ENCODE data around the gene GLRX2.

Gene GLRX2

DNA sequence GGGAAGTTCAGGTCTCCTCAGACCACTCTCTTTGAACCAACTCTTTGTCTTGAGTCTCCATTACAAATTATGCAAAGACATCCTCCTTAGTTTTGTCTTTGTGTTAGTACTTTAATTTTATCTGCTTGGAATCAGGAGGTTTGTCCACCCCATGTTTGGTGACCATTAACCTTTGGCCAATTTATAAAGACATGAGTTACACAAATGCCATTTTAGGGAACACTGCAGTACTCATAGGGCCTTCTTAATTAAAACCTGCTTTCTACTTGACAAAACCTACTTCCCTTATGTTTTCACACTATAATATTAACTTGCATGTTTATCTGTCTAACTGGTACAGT is 8.7 kb upstream of the GLRX2 start:
- H3K4me1 ChIP-seq = no peaks in the 10 kb centered on the region
- TF ChIP-seq, protein P1, sequence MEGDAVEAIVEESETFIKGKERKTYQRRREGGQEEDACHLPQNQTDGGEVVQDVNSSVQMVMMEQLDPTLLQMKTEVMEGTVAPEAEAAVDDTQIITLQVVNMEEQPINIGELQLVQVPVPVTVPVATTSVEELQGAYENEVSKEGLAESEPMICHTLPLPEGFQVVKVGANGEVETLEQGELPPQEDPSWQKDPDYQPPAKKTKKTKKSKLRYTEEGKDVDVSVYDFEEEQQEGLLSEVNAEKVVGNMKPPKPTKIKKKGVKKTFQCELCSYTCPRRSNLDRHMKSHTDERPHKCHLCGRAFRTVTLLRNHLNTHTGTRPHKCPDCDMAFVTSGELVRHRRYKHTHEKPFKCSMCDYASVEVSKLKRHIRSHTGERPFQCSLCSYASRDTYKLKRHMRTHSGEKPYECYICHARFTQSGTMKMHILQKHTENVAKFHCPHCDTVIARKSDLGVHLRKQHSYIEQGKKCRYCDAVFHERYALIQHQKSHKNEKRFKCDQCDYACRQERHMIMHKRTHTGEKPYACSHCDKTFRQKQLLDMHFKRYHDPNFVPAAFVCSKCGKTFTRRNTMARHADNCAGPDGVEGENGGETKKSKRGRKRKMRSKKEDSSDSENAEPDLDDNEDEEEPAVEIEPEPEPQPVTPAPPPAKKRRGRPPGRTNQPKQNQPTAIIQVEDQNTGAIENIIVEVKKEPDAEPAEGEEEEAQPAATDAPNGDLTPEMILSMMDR (IDR thresholded peaks at IDR 0.05; ENCODE audit: low read depth, low read length) = no peak
- no peak overlapping the region for H3K4me3 ChIP-seq (ENCODE audit: low read depth, low read length)
- no peaks in the 10 kb centered on the region for H3K36me3 ChIP-seq
- DNase-seq = no peak
- H3K27me3 ChIP-seq = no peaks in the 10 kb centered on the region
- H3K9me3 ChIP-seq = no peaks in the 10 kb centered on the region

DNA sequence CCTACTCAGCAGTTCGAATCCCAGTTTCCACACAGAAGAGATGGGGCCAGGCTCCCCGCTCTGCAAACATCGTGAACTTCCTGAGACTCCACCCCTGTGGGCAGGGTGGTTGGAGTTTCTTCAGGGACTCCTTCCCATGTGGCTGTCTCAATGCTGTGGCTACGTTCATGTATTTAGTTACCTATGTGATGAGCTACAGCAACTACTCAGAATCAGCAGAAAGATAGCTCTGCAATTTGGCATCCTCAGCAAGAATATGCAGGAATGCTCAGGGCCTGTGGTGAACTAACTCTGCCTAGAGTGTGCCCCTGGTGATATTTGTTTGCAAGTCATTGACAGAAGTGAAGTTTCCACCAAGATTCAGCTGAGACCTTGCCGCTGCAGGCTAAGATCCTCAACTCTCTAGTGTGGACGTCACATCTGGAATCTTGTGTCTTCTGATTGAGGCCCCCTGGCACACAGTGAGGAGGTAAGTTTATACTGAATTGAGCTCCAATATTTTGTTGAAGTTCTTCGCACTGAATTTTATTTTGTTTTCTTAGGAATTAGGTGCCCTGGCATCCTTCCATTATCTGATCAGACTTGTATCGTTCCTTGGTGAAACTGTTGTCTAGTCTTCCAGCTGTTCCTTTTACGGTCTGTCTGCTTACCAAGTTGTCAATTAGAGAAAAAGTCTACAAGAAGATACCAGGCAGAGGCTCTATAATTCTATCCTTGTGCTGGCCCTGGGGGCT is 8.2 kb upstream of the GLRX2 start:
- no peaks in the 10 kb centered on the region for H3K27me3 ChIP-seq
- no peaks in the 10 kb centered on the region for H3K36me3 ChIP-seq
- H3K4me1 ChIP-seq = no peaks in the 10 kb centered on the region
- no peak overlapping the region for H3K4me3 ChIP-seq (ENCODE audit: low read depth, low read length)
- no peaks in the 10 kb centered on the region for H3K9me3 ChIP-seq
- DNase-seq = no peak
- TF ChIP-seq, protein P1 (IDR thresholded peaks at IDR 0.05; ENCODE audit: low read depth, low read length) = no peak

DNA sequence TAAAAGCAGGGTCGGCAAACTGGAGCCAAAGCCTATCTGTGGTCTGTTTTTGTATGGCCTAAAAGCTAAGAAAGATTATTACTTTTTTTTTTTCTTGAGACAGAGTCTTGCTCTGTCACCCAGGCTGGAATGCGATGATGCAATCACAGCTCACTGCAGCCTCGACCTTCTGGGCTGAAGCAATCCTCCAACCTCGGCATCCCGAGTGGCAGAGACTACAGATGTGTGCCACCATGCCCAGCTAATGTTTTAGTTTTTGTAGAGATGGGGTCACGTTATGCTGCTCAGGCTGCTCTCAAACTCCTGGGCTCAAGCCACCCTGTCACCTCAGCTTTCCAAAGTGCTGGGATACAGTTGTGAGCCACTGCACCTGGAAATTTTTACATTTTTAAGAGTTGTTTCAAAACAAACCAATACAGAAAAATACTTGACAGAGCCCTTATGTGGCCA is 6.5 kb upstream of the GLRX2 start:
- Histone ChIP-seq H3K27me3 (no peaks in the 10 kb centered on the region), H3K36me3 (no peaks in the 10 kb centered on the region), H3K9me3 (no peaks in the 10 kb centered on the region), H3K4me1 (no peaks in the 10 kb centered on the region), H3K4me3 (ENCODE audit: low read depth, low read length) (no peak overlapping the region)
- TF ChIP-seq, protein P1 (IDR thresholded peaks at IDR 0.05; ENCODE audit: low read depth, low read length) = no peak
- DNase-seq = no peak

DNA sequence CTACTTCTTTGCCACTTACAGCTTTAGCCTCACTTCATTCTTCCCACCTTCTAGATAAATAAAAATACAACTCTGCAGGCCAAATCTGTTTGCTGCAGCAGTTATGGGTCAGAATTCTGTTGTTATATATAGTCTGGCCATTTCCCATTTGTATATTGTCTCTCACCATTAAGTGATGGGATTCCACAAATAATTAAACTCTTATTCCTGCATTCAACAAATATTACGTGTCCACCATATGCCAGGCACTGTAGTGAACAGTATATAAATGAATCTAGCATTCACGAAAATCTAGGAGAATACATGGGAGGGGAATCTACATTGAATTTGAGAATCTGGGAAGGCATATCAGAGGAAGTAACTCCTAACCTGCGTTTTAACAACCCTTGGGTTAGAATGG is 5.7 kb upstream of the GLRX2 start:
- TF ChIP-seq, protein P1 (IDR thresholded peaks at IDR 0.05; ENCODE audit: low read depth, low read length) = no peak
- Histone ChIP-seq H3K27me3 (no peaks in the 10 kb centered on the region), H3K4me3 (ENCODE audit: low read depth, low read length) (no peak overlapping the region), H3K36me3 (no peaks in the 10 kb centered on the region), H3K4me1 (no peaks in the 10 kb centered on the region), H3K9me3 (no peaks in the 10 kb centered on the region)
- DNase-seq = no peak

DNA sequence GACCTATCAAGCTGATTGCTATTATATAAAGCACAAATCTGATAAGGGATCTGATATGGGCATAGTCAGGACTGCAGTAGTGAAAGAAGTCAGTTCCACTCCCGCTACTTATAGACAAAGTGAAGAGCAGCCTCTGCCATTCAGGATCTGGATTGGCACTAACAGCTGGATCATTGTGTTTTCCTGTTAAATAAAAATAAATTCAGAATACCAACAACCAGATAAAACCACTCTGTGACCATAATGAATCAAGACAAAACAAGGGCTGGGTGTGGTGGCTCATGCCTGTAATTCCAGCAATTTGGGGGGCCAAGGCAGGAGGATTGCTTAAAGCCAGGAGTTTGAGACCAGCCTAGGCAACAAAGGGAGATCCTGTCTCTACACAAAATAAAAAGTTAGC is 5.0 kb upstream of the GLRX2 start:
- H3K36me3 ChIP-seq = no peaks in the 10 kb centered on the region
- DNase-seq = no peak
- H3K4me1 ChIP-seq = no peaks in the 10 kb centered on the region
- no peaks in the 10 kb centered on the region for H3K27me3 ChIP-seq
- TF ChIP-seq, protein P1 (IDR thresholded peaks at IDR 0.05; ENCODE audit: low read depth, low read length) = no peak
- no peak overlapping the region for H3K4me3 ChIP-seq (ENCODE audit: low read depth, low read length)
- H3K9me3 ChIP-seq = no peaks in the 10 kb centered on the region

DNA sequence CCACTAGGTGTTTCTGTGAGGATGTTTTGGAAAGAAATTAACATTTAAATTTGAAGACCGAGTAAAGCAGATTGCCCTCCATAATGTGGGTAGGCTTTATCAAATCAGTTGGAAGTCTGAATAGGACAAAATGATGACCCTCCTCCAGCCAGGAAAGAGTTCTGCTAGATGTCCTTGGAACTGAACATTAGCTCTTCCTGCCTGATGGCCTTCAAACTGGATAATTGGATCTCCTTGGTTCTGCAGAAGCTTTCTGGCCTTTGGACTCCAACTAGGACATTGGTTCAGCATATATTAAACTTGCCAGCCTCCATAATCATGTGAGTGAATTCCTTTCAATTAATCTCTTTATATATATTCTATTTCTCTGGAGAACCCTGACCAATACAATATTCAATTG is 4.4 kb upstream of the GLRX2 start:
- H3K9me3 ChIP-seq = no peaks in the 10 kb centered on the region
- H3K36me3 ChIP-seq = no peaks in the 10 kb centered on the region
- H3K4me1 ChIP-seq = no peaks in the 10 kb centered on the region
- H3K27me3 ChIP-seq = no peaks in the 10 kb centered on the region
- TF ChIP-seq, protein P1 (IDR thresholded peaks at IDR 0.05; ENCODE audit: low read depth, low read length) = no peak
- DNase-seq = no peak
- H3K4me3 ChIP-seq (ENCODE audit: low read depth, low read length) = no peak overlapping the region

Measured in BE2C (cell line).